ES-I3 (cell line): Measurements from ENCODE around the gene C1orf198.

ENCODE experiments used
- H3K36me3 ChIP-seq: 2 replicates; pipeline ENCODE4 v1.6.1; 2013; ENCODE audit warnings: mild to moderate bottlenecking, low read length, control low read depth, moderate library complexity; ENCODE audit not compliant: insufficient read depth
- H3K4me1 ChIP-seq: 2 replicates; pipeline ENCODE4 v1.6.1; 2013; ENCODE audit warnings: mild to moderate bottlenecking, control low read depth, low read length; ENCODE audit not compliant: insufficient read depth
- H3K9ac ChIP-seq: 2 replicates; pipeline ENCODE4 v1.6.1; 2013; ENCODE audit warnings: low read depth, mild to moderate bottlenecking, low read length, moderate library complexity
- H3K9me3 ChIP-seq: 2 replicates; pipeline ENCODE4 v1.6.1; 2013; ENCODE audit warnings: mild to moderate bottlenecking, low read length, moderate library complexity; ENCODE audit not compliant: control insufficient read depth, insufficient read depth

C1orf198 gene

GRCh38 chr1:230825761-230826160 lies 42.6 kb downstream of the C1orf198 start:
- Histone ChIP-seq H3K4me1 (no peaks in the 10 kb centered on the region), H3K9me3 (no peaks in the 10 kb centered on the region), H3K36me3 (no peaks in the 10 kb centered on the region), H3K9ac (no peak overlapping the region)

DNA sequence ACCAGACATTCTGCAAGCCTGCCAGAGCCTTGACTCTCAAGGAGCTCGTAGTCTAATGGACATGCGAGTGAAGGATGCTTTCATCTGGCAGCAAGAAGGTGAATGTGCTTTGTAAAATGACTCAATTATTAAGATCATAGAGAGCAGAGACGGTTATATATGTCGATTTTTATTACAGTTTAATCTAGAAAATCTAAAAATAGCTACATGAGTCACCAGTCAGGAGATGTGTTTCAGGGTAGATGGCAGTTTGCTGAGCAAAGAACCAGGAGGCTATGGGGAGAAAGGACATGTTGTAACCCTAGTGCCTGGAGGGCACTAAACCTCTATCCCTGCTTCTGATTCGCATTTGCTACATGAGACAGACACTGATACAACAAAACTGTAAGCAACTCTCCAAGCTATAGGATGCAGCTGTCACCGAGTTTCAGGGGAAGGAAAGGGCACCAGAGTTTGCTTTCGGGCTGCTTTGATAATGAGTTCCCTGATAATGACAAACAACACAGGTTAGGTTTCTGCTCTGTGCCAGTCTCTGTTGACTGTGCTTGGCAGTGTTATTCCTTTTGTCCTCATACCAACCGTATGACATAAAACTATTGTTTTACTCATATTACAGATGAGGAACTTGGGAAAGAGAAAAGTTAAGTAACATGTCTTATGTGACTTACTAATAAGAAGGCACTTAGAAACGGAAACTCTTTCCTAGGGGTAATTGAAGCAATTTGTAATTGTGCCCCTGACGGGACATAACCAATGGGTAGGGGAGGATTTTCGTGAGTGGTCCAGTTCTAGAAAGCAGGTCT lies 43.2 kb downstream of the C1orf198 start:
- Histone ChIP-seq H3K9me3 (no peaks in the 10 kb centered on the region), H3K4me1 (no peaks in the 10 kb centered on the region), H3K36me3 (no peaks in the 10 kb centered on the region), H3K9ac (no peak overlapping the region)

DNA sequence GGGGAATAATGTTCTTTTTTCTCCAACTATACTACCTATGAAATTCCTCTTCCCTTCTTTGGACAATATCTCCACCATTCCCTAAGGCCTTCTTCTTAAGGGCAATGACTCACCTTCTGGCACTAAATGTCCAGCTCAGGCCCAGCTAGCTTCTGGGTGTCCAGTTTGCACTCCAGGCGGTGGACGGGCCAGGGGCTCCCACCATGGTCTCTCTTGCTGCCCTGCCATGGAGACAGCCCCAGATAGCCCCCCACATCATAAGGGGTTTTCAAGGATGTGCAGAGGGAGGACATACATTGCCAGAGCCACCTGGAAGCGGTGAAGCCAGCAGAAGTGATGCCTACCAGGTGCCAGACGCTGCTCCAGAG lies 43.8 kb downstream of the C1orf198 start:
- no peaks in the 10 kb centered on the region for H3K9me3 ChIP-seq
- no peaks in the 10 kb centered on the region for H3K4me1 ChIP-seq
- H3K36me3 ChIP-seq: no peaks in the 10 kb centered on the region
- no peak overlapping the region for H3K9ac ChIP-seq

GRCh38 chr1:230823931-230824381 lies 44.4 kb downstream of the C1orf198 start:
- no peaks in the 10 kb centered on the region for H3K4me1 ChIP-seq
- no peaks in the 10 kb centered on the region for H3K9me3 ChIP-seq
- H3K9ac ChIP-seq: no peak overlapping the region
- H3K36me3 ChIP-seq: no peaks in the 10 kb centered on the region

DNA sequence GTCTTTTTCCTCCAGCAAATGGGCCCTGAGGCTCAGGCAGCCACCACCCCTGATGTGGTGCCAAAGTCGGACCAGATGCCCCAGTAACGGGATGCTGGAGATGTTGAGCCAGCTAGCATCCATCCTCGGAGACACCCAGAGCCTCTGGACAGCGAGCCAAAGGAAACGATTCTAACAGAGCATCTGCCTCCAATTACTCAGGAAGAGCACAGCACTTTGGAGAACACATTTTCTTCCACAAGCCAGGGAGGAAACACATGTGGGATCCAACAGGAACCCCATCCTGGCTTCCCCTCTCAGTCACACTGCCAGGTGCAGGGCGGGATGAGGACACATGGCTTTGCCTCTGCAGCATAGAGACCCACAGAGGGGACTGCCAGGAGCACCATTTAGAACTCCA lies 44.9 kb downstream of the C1orf198 start:
- Histone ChIP-seq H3K9ac (no peak overlapping the region), H3K36me3 (no peaks in the 10 kb centered on the region), H3K9me3 (no peaks in the 10 kb centered on the region), H3K4me1 (no peaks in the 10 kb centered on the region)

DNA sequence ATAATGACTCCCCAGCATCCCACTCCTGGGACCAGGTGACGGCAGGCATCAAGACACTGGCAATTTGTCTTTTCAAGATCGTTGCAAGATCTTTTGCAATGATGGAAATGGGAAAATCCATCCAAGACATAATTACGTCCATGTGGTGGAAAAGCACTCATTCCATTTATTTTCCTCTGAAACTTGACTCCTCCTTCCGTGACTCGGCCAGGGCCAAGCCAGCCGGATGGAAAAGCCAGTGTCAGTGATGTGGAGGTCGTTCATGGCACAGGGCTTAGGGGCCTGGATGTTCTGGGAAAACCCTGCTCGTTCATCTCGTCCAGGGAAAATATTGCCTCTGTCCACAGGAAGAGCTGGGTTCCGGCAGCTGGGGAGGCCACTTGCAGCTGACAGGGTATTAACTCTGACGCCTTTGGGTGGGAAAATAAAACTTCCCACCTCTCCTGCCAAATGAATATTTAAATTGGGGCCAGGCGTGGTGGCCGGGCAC lies 46.2 kb downstream of the C1orf198 start:
- no peaks in the 10 kb centered on the region for H3K36me3 ChIP-seq
- no peak overlapping the region for H3K9ac ChIP-seq
- H3K4me1 ChIP-seq: no peaks in the 10 kb centered on the region
- no peaks in the 10 kb centered on the region for H3K9me3 ChIP-seq

DNA sequence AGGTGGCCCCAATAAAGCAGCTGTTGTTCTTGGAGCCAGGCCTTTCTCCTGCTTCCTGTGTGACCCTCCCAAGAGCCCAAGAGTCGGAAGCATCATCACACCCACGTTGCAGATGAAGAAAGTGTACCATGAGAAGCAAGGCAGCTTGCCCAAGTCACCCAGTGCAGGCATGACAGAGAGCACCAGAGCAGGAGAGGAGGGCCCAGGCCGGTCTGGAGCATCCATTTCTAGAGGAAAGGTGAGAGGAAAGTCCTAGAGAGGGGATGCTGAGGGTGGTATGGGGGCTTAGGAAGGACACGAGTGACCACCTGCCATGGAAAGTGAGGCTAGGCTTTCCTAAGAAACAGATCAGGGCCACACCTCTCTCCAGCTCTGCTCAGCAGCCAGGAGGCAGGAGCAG lies 47.0 kb downstream of the C1orf198 start:
- H3K36me3 ChIP-seq: no peaks in the 10 kb centered on the region
- H3K9ac ChIP-seq: no peak overlapping the region
- no peaks in the 10 kb centered on the region for H3K4me1 ChIP-seq
- H3K9me3 ChIP-seq: no peaks in the 10 kb centered on the region

- H3K9me3 ChIP-seq: no peaks in the 10 kb centered on the region
- H3K4me1 ChIP-seq: no peaks in the 10 kb centered on the region
- H3K36me3 ChIP-seq: no peaks in the 10 kb centered on the region
- H3K9ac ChIP-seq: no peak overlapping the region
These were observed 47.8 kb downstream of the C1orf198 start for GRCh38 chr1:230820568-230820967.

- H3K9ac ChIP-seq: no peak overlapping the region
- no peaks in the 10 kb centered on the region for H3K9me3 ChIP-seq
- H3K4me1 ChIP-seq: no peaks in the 10 kb centered on the region
- no peaks in the 10 kb centered on the region for H3K36me3 ChIP-seq
These were observed 48.3 kb downstream of the C1orf198 start for GRCh38 chr1:230819976-230820375.

GRCh38 chr1:230818901-230819300 lies 49.4 kb downstream of the C1orf198 start:
- H3K4me1 ChIP-seq: no peaks in the 10 kb centered on the region
- H3K36me3 ChIP-seq: no peaks in the 10 kb centered on the region
- H3K9ac ChIP-seq: no peak overlapping the region
- H3K9me3 ChIP-seq: no peaks in the 10 kb centered on the region

DNA sequence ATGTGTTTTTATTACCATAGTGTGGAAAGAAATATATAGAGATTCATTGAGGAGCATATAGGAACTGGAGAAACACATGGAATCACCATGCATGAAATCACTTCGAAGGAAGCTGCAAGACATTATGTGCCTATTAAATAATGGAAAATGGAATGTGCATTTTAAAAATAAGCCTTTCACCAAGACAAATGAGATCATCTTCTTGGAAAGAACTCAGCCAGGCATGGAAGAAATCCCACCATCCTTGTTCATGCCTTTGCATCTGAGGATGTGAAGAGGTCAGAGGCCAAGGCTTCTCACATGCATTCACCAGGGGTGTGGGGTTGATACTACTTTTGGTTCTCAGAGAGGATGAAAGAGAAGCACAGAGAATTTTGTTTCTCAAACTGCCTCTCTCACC lies 50.0 kb downstream of the C1orf198 start:
- no peaks in the 10 kb centered on the region for H3K4me1 ChIP-seq
- H3K36me3 ChIP-seq: no peaks in the 10 kb centered on the region
- no peaks in the 10 kb centered on the region for H3K9me3 ChIP-seq
- H3K9ac ChIP-seq: no peak overlapping the region

DNA sequence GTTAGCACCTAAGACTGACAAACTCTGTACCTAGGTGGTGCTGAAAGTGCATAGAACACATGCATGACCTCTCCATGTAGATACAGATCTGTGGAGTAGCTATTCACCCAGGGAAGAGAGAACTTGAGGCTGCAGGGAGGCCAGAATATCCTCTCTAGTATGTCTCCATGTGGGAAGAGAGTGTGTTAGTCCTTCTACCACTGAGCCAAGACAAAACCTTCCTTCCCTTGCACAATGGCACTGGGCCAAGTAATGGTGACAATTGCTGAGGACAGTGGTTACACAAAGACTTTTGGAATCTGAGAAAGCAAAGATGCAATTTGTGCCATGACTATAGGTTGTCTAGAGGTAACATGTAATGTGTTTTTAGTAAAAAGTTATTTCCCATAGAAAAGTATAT lies 52.3 kb downstream of the C1orf198 start:
- H3K36me3 ChIP-seq: no peaks in the 10 kb centered on the region
- H3K4me1 ChIP-seq: no peaks in the 10 kb centered on the region
- H3K9me3 ChIP-seq: peaks cover 5% of the 10 kb centered on the region
- no peak overlapping the region for H3K9ac ChIP-seq

DNA sequence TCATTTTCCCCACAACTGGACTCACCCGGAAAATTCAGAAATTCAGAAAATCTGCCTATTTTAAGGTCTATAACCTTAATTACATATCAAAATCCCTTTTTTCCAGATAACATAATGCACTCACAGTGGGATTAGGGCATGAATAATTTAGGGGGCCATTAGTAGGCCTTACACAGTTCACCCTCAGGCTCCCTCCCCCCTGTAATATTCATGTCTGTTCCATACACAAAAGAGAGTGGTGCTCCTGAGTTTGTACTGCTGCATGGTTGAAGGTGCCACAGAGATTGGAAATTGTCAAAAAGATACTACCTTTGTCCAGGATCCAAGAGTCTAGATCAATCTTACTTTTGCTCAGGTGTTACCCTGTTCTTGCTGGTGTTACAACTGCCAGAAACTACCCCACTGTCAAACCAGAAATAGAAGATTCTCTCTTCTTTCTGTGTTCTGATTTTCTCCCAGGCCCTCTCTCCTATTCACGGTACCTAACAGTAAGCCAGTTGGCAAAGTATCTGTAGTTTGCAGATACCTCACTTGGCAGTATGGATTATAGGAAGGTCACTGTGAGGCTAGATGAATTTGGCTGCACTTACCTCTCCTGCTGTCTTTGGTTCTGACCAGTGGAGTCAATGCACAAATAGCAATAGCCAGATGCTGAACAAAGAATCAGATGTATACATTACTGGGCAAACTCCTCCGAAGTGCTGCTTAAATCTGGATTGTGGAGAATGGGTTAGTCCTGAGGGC lies 53.2 kb downstream of the C1orf198 start:
- H3K9ac ChIP-seq: no peak overlapping the region
- no peaks in the 10 kb centered on the region for H3K36me3 ChIP-seq
- H3K9me3 ChIP-seq: peaks cover 5% of the 10 kb centered on the region
- H3K4me1 ChIP-seq: no peaks in the 10 kb centered on the region

- H3K9me3 ChIP-seq: peaks cover 5% of the 10 kb centered on the region
- no peak overlapping the region for H3K9ac ChIP-seq
- H3K36me3 ChIP-seq: no peaks in the 10 kb centered on the region
- no peaks in the 10 kb centered on the region for H3K4me1 ChIP-seq
These were observed 55.8 kb downstream of the C1orf198 start for GRCh38 chr1:230812568-230812967.
